GM10266 (cell line): ENCODE data around the gene EHF.

Source experiments
- DNase-seq: peaks from one replicate; pipeline ENCODE4 v3.0.0; 2012; ENCODE audit errors: extremely low spot score
- CTCF ChIP-seq: IDR thresholded peaks from 2 replicates; pipeline ENCODE4 v1.5.1; 2012; ENCODE audit warnings: mild to moderate bottlenecking, low read depth; ENCODE audit not compliant: control insufficient read depth, insufficient read depth; ENCODE audit errors: missing control alignments

Gene EHF

DNA sequence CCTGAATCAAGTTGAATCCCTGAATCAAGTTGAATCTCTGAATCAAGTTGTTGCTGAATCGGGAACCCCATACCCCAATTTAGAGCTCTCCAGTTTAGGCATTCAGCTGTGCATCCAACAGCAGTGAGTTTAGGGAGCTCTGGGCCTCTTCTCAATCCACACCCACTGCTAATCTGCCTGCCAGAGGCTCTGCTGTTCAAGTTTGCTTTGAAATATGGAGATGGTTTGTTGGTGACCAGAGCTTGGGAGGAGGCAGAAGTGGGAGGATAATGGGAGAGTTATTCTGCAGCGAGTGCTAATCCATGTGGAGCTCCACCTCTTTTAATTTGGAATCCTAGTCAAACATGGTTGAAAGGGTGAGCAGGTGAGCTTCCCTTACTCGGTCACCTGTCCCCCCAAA, 22.4 kb downstream of the EHF start:
- TF ChIP-seq CTCF: no peak
- no peak for DNase-seq

- no peak for DNase-seq
- TF ChIP-seq CTCF: no peak
These were observed 23.0 kb downstream of the EHF start for GRCh38 chr11:34643846-34644245.

- DNase-seq: no peak
- TF ChIP-seq CTCF: no peak
These were observed 23.9 kb downstream of the EHF start for GRCh38 chr11:34644669-34645406.

DNA sequence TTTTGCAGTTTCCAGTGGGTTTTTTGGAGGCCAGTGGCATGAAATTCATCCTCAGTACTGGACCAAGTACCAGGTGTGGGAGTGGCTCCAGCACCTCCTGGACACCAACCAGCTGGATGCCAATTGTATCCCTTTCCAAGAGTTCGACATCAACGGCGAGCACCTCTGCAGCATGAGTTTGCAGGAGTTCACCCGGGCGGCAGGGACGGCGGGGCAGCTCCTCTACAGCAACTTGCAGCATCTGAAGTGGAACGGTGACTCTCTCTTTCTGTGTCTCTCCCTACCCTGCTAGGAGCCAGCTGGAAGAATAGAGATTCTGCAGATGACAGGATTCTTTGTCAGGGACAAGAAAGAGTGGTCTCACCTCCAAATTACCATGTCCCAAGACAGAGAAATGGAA, 25.5 kb downstream of the EHF start:
- no peak for DNase-seq
- TF ChIP-seq CTCF: no peak

- no peak for TF ChIP-seq CTCF
- no peak for DNase-seq
These were observed 26.2 kb downstream of the EHF start for GRCh38 chr11:34647131-34647530.

DNA sequence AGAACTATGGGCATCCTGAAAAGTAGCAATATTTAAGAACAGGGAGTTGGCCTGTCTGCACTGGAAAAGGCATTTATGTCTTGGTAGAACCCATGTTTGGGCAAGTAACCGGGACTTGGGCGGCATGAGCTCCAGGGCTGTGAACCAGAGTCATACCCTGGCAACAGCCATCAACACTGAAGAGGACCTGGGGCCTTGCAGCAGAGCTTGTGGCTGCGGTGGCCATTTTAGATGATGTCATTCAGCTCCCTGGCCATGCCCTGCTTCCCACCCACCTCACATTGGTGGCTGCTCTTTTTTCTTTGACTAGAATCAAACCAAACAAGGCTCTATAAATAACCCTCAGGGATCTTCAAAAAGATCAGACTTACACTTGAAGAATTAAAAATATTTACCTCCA, 26.6 kb downstream of the EHF start:
- TF ChIP-seq CTCF: no peak
- no peak for DNase-seq

DNA sequence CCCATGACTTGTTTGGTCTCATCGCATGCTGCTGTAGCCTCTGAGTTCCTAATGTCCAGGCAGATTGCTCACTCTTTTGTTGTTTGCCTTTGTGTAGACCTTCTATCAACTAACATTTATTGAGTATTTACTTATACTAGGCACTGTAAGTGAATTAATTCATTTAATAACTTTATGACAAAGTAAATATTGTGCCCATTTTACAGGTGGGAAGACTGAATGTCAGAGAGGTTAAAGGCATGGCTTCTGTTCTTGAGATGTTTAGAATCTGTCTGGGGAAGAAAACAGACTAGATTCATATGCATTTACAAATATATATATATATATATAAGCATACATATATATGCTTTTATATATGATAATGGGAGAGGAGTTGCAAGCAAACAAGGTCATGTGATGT, 27.1 kb downstream of the EHF start:
- no peak for TF ChIP-seq CTCF
- DNase-seq: no peak
